Mesenchymal stem cell (in vitro differentiated cells and primary cell): ENCODE data around the gene RAD21L1.

Experiments
- DNase-seq: peaks from one replicate; pipeline ENCODE4 v3.0.0-alpha.2; 2013
- H2AFZ ChIP-seq: one replicate; pipeline ENCODE4 v1.6.1; 2013; ENCODE audit warnings: low read depth, mild to moderate bottlenecking, control low read depth, inconsistent platforms, low read length, moderate library complexity
- H2AK5ac ChIP-seq: 2 replicates; pipeline ENCODE4 v1.6.1; 2013; ENCODE audit warnings: low read length, moderate library complexity, mild to moderate bottlenecking, inconsistent platforms; ENCODE audit not compliant: severe bottlenecking
- H2BK120ac ChIP-seq: one replicate; pipeline ENCODE4 v1.6.1; 2013; ENCODE audit warnings: low read depth, mild to moderate bottlenecking, inconsistent platforms, low read length, moderate library complexity
- H2BK12ac ChIP-seq, 2 experiments: one replicate each; pipeline ENCODE4 v1.6.1; 2013; ENCODE audit warnings: inconsistent platforms in 2 of 2, low read length in 2 of 2, mild to moderate bottlenecking in 2 of 2, moderate library complexity in 2 of 2, control low read depth in 1 of 2
- H2BK15ac ChIP-seq: one replicate; pipeline ENCODE4 v1.6.1; 2013; ENCODE audit warnings: mild to moderate bottlenecking, low read depth, inconsistent platforms; ENCODE audit not compliant: poor library complexity, severe bottlenecking
- H2BK5ac ChIP-seq: 2 replicates; pipeline ENCODE4 v1.6.1; 2013; ENCODE audit warnings: low read depth, mild to moderate bottlenecking, low read length, control low read depth, inconsistent platforms; ENCODE audit not compliant: poor library complexity, severe bottlenecking
- H3K14ac ChIP-seq, 2 experiments: one replicate each; pipeline ENCODE4 v1.6.1; 2013; ENCODE audit warnings: inconsistent platforms in 2 of 2, low read length in 2 of 2, control low read depth in 1 of 2, mild to moderate bottlenecking in 1 of 2, moderate library complexity in 1 of 2
- H3K18ac ChIP-seq, 2 experiments: one replicate each; pipeline ENCODE4 v1.6.1; 2013; ENCODE audit warnings: inconsistent platforms in 2 of 2, low read length in 2 of 2, control low read depth in 1 of 2, low read depth in 1 of 2, mild to moderate bottlenecking in 1 of 2
- H3K23ac ChIP-seq, 2 experiments: one replicate each; pipeline ENCODE4 v1.6.1; 2013; ENCODE audit warnings: inconsistent platforms in 2 of 2, low read length in 2 of 2, mild to moderate bottlenecking in 2 of 2, moderate library complexity in 2 of 2, control low read depth in 1 of 2
- H3K27ac ChIP-seq: 2 replicates; pipeline ENCODE4 v1.5.1; 2013; ENCODE audit warnings: mild to moderate bottlenecking, moderate library complexity, low read length, control low read depth, inconsistent platforms; ENCODE audit not compliant: poor library complexity, severe bottlenecking
- H3K27me3 ChIP-seq, 2 experiments: 2 replicates each; pipeline versions ENCODE4 v1.6.1 to v1.7.0; 2013; ENCODE audit warnings: low read length in 2 of 2, mild to moderate bottlenecking in 2 of 2, moderate library complexity in 2 of 2, control low read depth in 1 of 2, inconsistent platforms in 1 of 2; ENCODE audit not compliant: control insufficient read depth in 1 of 2, insufficient read depth in 1 of 2
- H3K36me3 ChIP-seq, 2 experiments: 2 replicates each; pipeline versions ENCODE4 v1.6.1 to v1.7.0; 2013; ENCODE audit warnings: low read length in 2 of 2, control low read depth in 1 of 2, inconsistent platforms in 1 of 2, low read depth in 1 of 2, mild to moderate bottlenecking in 1 of 2; ENCODE audit not compliant: insufficient read depth in 2 of 2, control insufficient read depth in 1 of 2
- H3K4ac ChIP-seq, 2 experiments: one replicate each; pipeline ENCODE4 v1.6.1; 2013; ENCODE audit warnings: inconsistent platforms in 2 of 2, low read length in 2 of 2, mild to moderate bottlenecking in 2 of 2, moderate library complexity in 2 of 2, control low read depth in 1 of 2, low read depth in 1 of 2
- H3K4me1 ChIP-seq: 2 replicates; pipeline ENCODE4 v1.6.1; 2013; ENCODE audit warnings: low read depth, low read length, control low read depth; ENCODE audit not compliant: control insufficient read depth, insufficient read depth
- H3K4me2 ChIP-seq: 2 replicates; pipeline ENCODE4 v1.6.1; 2013; ENCODE audit warnings: low read length, mild to moderate bottlenecking, inconsistent platforms; ENCODE audit not compliant: poor library complexity, severe bottlenecking
- H3K4me3 ChIP-seq, 2 experiments: 2 replicates each; pipeline versions ENCODE4 v1.5.1 to v1.7.0; 2013; ENCODE audit warnings: low read length in 2 of 2, mild to moderate bottlenecking in 2 of 2, control low read depth in 1 of 2, low read depth in 1 of 2; ENCODE audit not compliant: insufficient read depth in 1 of 2
- H3K79me1 ChIP-seq: replicated peaks from 2 replicates; pipeline ENCODE4 v1.6.1; 2013; ENCODE audit warnings: mild to moderate bottlenecking, control low read depth, low read length, inconsistent platforms; ENCODE audit not compliant: poor library complexity, severe bottlenecking
- H3K9ac ChIP-seq: 2 replicates; pipeline ENCODE4 v1.7.0; 2013; ENCODE audit warnings: mild to moderate bottlenecking, low read length, moderate library complexity
- H3K9me3 ChIP-seq: 2 replicates; pipeline ENCODE4 v1.7.0; 2013; ENCODE audit warnings: mild to moderate bottlenecking, low read length; ENCODE audit not compliant: control insufficient read depth
- H4K8ac ChIP-seq: one replicate; pipeline ENCODE4 v1.6.1; 2013; ENCODE audit warnings: inconsistent platforms, mild to moderate bottlenecking, low read length, moderate library complexity
- H4K91ac ChIP-seq: one replicate; pipeline ENCODE4 v1.6.1; 2013; ENCODE audit warnings: mild to moderate bottlenecking, low read length, inconsistent platforms
- WGBS: methylation state at CpG from one replicate; pipeline ENCODE4 v1.1.7; 2013; ENCODE audit warnings: mixed read lengths; 5-methylcytosine and 5-hydroxymethylcytosine counted together

Gene RAD21L1

GRCh38 chr20:1292620-1293019, 66.8 kb downstream of the RAD21L1 start:
- peaks cover 46% of the 10 kb centered on the region for H3K79me1 ChIP-seq
- no peak for DNase-seq
- H4K8ac ChIP-seq = no peak overlapping the region
- H3K4ac ChIP-seq = no peak overlapping the region
- no peak overlapping the region for H3K4me3 ChIP-seq
- H3K18ac ChIP-seq = no peak overlapping the region
- H4K91ac ChIP-seq = no peak overlapping the region
- no peak overlapping the region for H2AFZ ChIP-seq
- no peak overlapping the region for H3K14ac ChIP-seq
- no peaks in the 10 kb centered on the region for H3K9me3 ChIP-seq
- H2BK15ac ChIP-seq = no peak overlapping the region
- H2BK5ac ChIP-seq = no peak overlapping the region
- peaks cover 4% of the 10 kb centered on the region for H3K4me1 ChIP-seq
- no peak overlapping the region for H3K9ac ChIP-seq
- peaks cover 9 to 51% of the 10 kb centered on the region in 2 experiments for H3K36me3 ChIP-seq
- no peak overlapping the region for H3K4me2 ChIP-seq
- no peak overlapping the region for H2AK5ac ChIP-seq
- H3K27me3 ChIP-seq = no peaks in the 10 kb centered on the region
- no CpG with 5 or more reads among the region's 1 CpG for WGBS
- no peak overlapping the region for H2BK120ac ChIP-seq
- no peak overlapping the region for H3K23ac ChIP-seq
- no peak overlapping the region for H3K27ac ChIP-seq
- H2BK12ac ChIP-seq = no peak overlapping the region

- Histone ChIP-seq H3K79me1 (peaks cover 42% of the 10 kb centered on the region), H3K4me1 (peaks cover 4% of the 10 kb centered on the region), H3K4me3 (no peak overlapping the region), H2BK15ac (no peak overlapping the region), H3K4ac (no peak overlapping the region), H3K9me3 (no peaks in the 10 kb centered on the region), H4K8ac (no peak overlapping the region), H3K4me2 (no peak overlapping the region), H2AFZ (no peak overlapping the region), H3K27me3 (no peaks in the 10 kb centered on the region), H3K36me3 (peaks cover 19 to 52% of the 10 kb centered on the region in 2 experiments), H3K27ac (no peak overlapping the region), H3K14ac (no peak overlapping the region), H2AK5ac (no peak overlapping the region), H2BK120ac (no peak overlapping the region), H2BK5ac (no peak overlapping the region), H3K9ac (no peak overlapping the region), H4K91ac (no peak overlapping the region), H2BK12ac (no peak overlapping the region), H3K23ac (no peak overlapping the region), H3K18ac (no peak overlapping the region)
- 97% methylated on average over 6 of the region's 6 CpGs for WGBS
- DNase-seq = no peak
Observed at GRCh38 chr20:1293641-1294379, 68.0 kb downstream of the RAD21L1 start.

- peaks cover 7% of the 10 kb centered on the region for H3K4me1 ChIP-seq
- H3K27ac ChIP-seq = no peak overlapping the region
Observed at GRCh38 chr20:1294497-1294896, 68.7 kb downstream of the RAD21L1 start.

GRCh38 chr20:1295276-1295930, 69.6 kb downstream of the RAD21L1 start:
- H3K27me3 ChIP-seq = no peaks in the 10 kb centered on the region
- 96% methylated on average over 20 of the region's 20 CpGs for WGBS
- no peak overlapping the region for H2BK15ac ChIP-seq
- H2BK5ac ChIP-seq = no peak overlapping the region
- H3K4ac ChIP-seq = no peak overlapping the region
- H3K9ac ChIP-seq = no peak overlapping the region
- H2AFZ ChIP-seq = no peak overlapping the region
- no peak overlapping the region for H3K23ac ChIP-seq
- no peak overlapping the region for H3K18ac ChIP-seq
- H3K4me1 ChIP-seq = peaks cover 9% of the 10 kb centered on the region
- H3K4me3 ChIP-seq = no peak overlapping the region
- H2AK5ac ChIP-seq = no peak overlapping the region
- H4K8ac ChIP-seq = peak overlapping the region; percentile 31
- peaks cover 31 to 63% of the 10 kb centered on the region in 2 experiments for H3K36me3 ChIP-seq
- H2BK12ac ChIP-seq = no peak overlapping the region
- H3K14ac ChIP-seq = no peak overlapping the region
- no peak for DNase-seq
- H3K4me2 ChIP-seq = no peak overlapping the region
- H2BK120ac ChIP-seq = no peak overlapping the region
- peaks cover 39% of the 10 kb centered on the region for H3K79me1 ChIP-seq
- no peaks in the 10 kb centered on the region for H3K9me3 ChIP-seq
- H3K27ac ChIP-seq = no peak overlapping the region
- peak overlapping the region; percentile 58 for H4K91ac ChIP-seq

More at GRCh38 chr20:1294497-1294896, 68.7 kb downstream of the RAD21L1 start:
- Histone ChIP-seq H4K8ac (no peak overlapping the region), H3K14ac (no peak overlapping the region), H2BK120ac (no peak overlapping the region), H2BK12ac (no peak overlapping the region), H3K36me3 (peaks cover 26 to 53% of the 10 kb centered on the region in 2 experiments), H2AK5ac (no peak overlapping the region), H2AFZ (no peak overlapping the region), H3K4ac (no peak overlapping the region), H3K9ac (no peak overlapping the region), H4K91ac (no peak overlapping the region), H3K23ac (no peak overlapping the region), H3K4me2 (no peak overlapping the region), H3K27me3 (no peaks in the 10 kb centered on the region), H2BK5ac (no peak overlapping the region), H3K9me3 (no peaks in the 10 kb centered on the region), H3K18ac (no peak overlapping the region), H3K4me3 (no peak overlapping the region), H3K79me1 (peaks cover 39% of the 10 kb centered on the region), H2BK15ac (no peak overlapping the region)
- WGBS = 98% methylated on average over 8 of the region's 8 CpGs
- DNase-seq = no peak
